A549 (cell line): Measurements from ENCODE around the gene IFI44. TPM values are rescaled to one million over a fixed set of nuclear protein-coding genes. Genes with fewer than 3 reads are reported as not detected.

Experiments
- ATAC-seq, 2 experiments: fragments of 200-7000 bp in 1 of 2; fragments of >200 bp in 1 of 2; cut with Nextera tagmentation in 1 of 2; cut with Tn5 transposase in 1 of 2; 3 replicates each; pipeline versions ENCODE4 v1.8.0 to v1.9.1; 2018 to 2020; ENCODE audit warnings: mild to moderate bottlenecking in 1 of 2, moderate library complexity in 1 of 2
- CTCF ChIA-PET: fragments of 300-600 bp; sonication (Branson Sonifier 250); formaldehyde crosslinking; extraction: SDS; loops from one replicate; lab custom pipeline; 2021; ENCODE audit warnings: antibody characterized with exemption, inconsistent platforms; lab: Yijun Ruan, JAX
- POLR2A ChIA-PET: fragments of 350-600 bp; formaldehyde crosslinking; extraction: SDS; loops from one replicate; lab custom pipeline; 2021; ENCODE audit warnings: antibody characterized with exemption, inconsistent platforms; lab: Yijun Ruan, JAX
- DNase-seq, 2 experiments: peaks; one replicate each; pipeline versions ENCODE4 v3.0.0 to v3.0.0-alpha.2; 2011 to 2016; ENCODE audit warnings: low read depth in 1 of 2, low spot score in 1 of 2
- FAIRE-seq: peaks from 2 replicates; lab custom pipeline; 2011; peaks lifted over from hg19 to GRCh38; lab: Jason Lieb, UNC
- H3K27ac ChIP-seq, 2 experiments: fragments of >200 bp; sonication (Bioruptor Twin); formaldehyde crosslinking; 3 replicates each; pipeline ENCODE4 v1.5.1; 2016 to 2017
- H3K4me1 ChIP-seq: fragments of >200 bp; sonication (Bioruptor Twin); formaldehyde crosslinking; 3 replicates; pipeline ENCODE4 v1.6.1; 2016
- H3K4me2 ChIP-seq: fragments of >200 bp; sonication (Bioruptor Twin); formaldehyde crosslinking; 3 replicates; pipeline ENCODE4 v1.6.1; 2016
- H3K4me3 ChIP-seq: fragments of >200 bp; sonication (Bioruptor Twin); formaldehyde crosslinking; 3 replicates; pipeline ENCODE4 v1.5.1; 2016
- H3K9me3 ChIP-seq: fragments of >200 bp; sonication (Bioruptor Twin); formaldehyde crosslinking; 3 replicates; pipeline ENCODE4 v1.6.1; 2016
- ATOH8 ChIP-seq: fragments of 250-450 bp; sonication (Bioruptor Pico); IDR thresholded peaks from 2 replicates; pipeline ENCODE4 v1.5.0; 2020; ENCODE audit warnings: low read depth, mild to moderate bottlenecking, moderate library complexity
- CHD4 ChIP-seq: fragments of 200-600 bp; sonication (generic); IDR thresholded peaks from 2 replicates; pipeline ENCODE4 v1.6.1; 2016; ENCODE audit warnings: antibody characterized with exemption, mild to moderate bottlenecking, borderline replicate concordance
- CTCF ChIP-seq: fragments of >200 bp; sonication (Bioruptor Twin); formaldehyde crosslinking; IDR thresholded peaks from 3 replicates; pipeline ENCODE4 v1.5.1; 2016
- EHMT2 ChIP-seq: fragments of 200-600 bp; sonication (generic); IDR thresholded peaks from 2 replicates; pipeline ENCODE4 v1.6.1; 2016; ENCODE audit warnings: antibody characterized with exemption, low read depth, mild to moderate bottlenecking, moderate library complexity
- EP300 ChIP-seq, 2 experiments: fragments of >200 bp; sonication (Bioruptor Twin); formaldehyde crosslinking; IDR thresholded peaks; 2 replicates in 1 of 2; 3 replicates in 1 of 2; pipeline ENCODE4 v1.6.1; 2016 to 2017
- FOSB ChIP-seq: fragments of 250-450 bp; sonication (Bioruptor Pico); IDR thresholded peaks from 2 replicates; pipeline ENCODE4 v1.5.0; 2020; ENCODE audit warnings: mild to moderate bottlenecking, moderate library complexity
- FOSL2 ChIP-seq, 2 experiments: fragments of 450-650 bp in 1 of 2; fragments of >200 bp in 1 of 2; sonication (Bioruptor Twin) in 1 of 2; formaldehyde crosslinking; IDR thresholded peaks; 2 replicates each; pipeline versions ENCODE4 v1.5.0 to v1.6.1; 2016 to 2020; ENCODE audit warnings: mild to moderate bottlenecking in 1 of 2, moderate library complexity in 1 of 2
- GATA3 ChIP-seq: IDR thresholded peaks from 2 replicates; pipeline ENCODE4 v1.6.1; 2012; ENCODE audit warnings: borderline replicate concordance
- HES2 ChIP-seq: fragments of >200 bp; sonication (Bioruptor Twin); formaldehyde crosslinking; IDR thresholded peaks from 2 replicates; pipeline ENCODE4 v1.6.1; 2016
- HMGXB4 ChIP-seq: fragments of 250-450 bp; sonication (Bioruptor Pico); IDR thresholded peaks from 2 replicates; pipeline ENCODE4 v1.5.0; 2021; ENCODE audit warnings: mild to moderate bottlenecking, moderate library complexity, borderline replicate concordance
- HOXB5 ChIP-seq: fragments of 250-450 bp; sonication (Bioruptor Pico); IDR thresholded peaks from 2 replicates; pipeline ENCODE4 v1.5.0; 2020; ENCODE audit warnings: mild to moderate bottlenecking, moderate library complexity
- JUNB ChIP-seq: fragments of >200 bp; sonication (Bioruptor Twin); formaldehyde crosslinking; IDR thresholded peaks from 2 replicates; pipeline ENCODE4 v1.6.1; 2016
- KDM1A ChIP-seq: fragments of 200-600 bp; sonication (generic); IDR thresholded peaks from 2 replicates; pipeline ENCODE4 v1.6.1; 2016; ENCODE audit warnings: low read depth, mild to moderate bottlenecking
- MAX ChIP-seq: IDR thresholded peaks from 2 replicates; pipeline ENCODE4 v1.6.1; 2012
- MAZ ChIP-seq: fragments of 150-350 bp; IDR thresholded peaks from 2 replicates; pipeline ENCODE4 v1.6.1; 2014; ENCODE audit warnings: antibody characterized with exemption, low read depth, low read length, borderline replicate concordance
- MYC ChIP-seq: IDR thresholded peaks from 2 replicates; pipeline ENCODE4 v1.6.1; 2012; ENCODE audit warnings: mild to moderate bottlenecking, inconsistent platforms, low read length, improper control_type of control experiment, borderline replicate concordance
- NFE2L2 ChIP-seq: fragments of 150-350 bp; conservative IDR thresholded peaks from 2 replicates; pipeline ENCODE4 v1.6.1; 2014; ENCODE audit warnings: low read length
- POLR2A ChIP-seq: IDR thresholded peaks from 2 replicates; pipeline ENCODE4 v1.6.1; 2012; ENCODE audit warnings: mild to moderate bottlenecking, low read length
- RAD21 ChIP-seq, 2 experiments: fragments of >200 bp in 1 of 2; sonication (Bioruptor Twin) in 1 of 2; formaldehyde crosslinking in 1 of 2; IDR thresholded peaks in 1 of 2; conservative IDR thresholded peaks in 1 of 2; 2 replicates in 1 of 2; 3 replicates in 1 of 2; pipeline ENCODE4 v1.6.1; 2012 to 2018; ENCODE audit warnings: inconsistent platforms in 1 of 2
- RNF2 ChIP-seq: fragments of 200-600 bp; sonication (generic); IDR thresholded peaks from 2 replicates; pipeline ENCODE4 v1.6.1; 2016; ENCODE audit warnings: low read depth, mild to moderate bottlenecking, antibody characterized with exemption, moderate library complexity, borderline replicate concordance
- SMC3 ChIP-seq: fragments of >200 bp; sonication (Bioruptor Twin); formaldehyde crosslinking; IDR thresholded peaks from 3 replicates; pipeline ENCODE4 v1.6.1; 2018; ENCODE audit warnings: inconsistent platforms
- SREBF2 ChIP-seq: fragments of 450-650 bp; IDR thresholded peaks from 2 replicates; pipeline ENCODE4 v1.6.1; 2014; ENCODE audit warnings: mild to moderate bottlenecking, moderate library complexity
- ZNF302 ChIP-seq: fragments of 250-450 bp; sonication (Bioruptor Pico); IDR thresholded peaks from 2 replicates; pipeline ENCODE4 v1.9.0; 2021; ENCODE audit warnings: inconsistent platforms, mild to moderate bottlenecking, moderate library complexity
- WGBS: methylation state at CpG from one replicate; pipeline ENCODE4 v1.1.6; 2017; ENCODE audit errors: missing lambda C conversion rate; 5-methylcytosine and 5-hydroxymethylcytosine counted together
- polyA plus RNA-seq, 4 experiments: library from polyadenylated mRNA; depleted of rRNA in 3 of 4; stranded (reverse); fragments of >200 nt; fragmentation: RNase III in 1 of 4; extraction: RNeasy Plus Mini Kit Qiagen cat#74134 plus additional on column Dnase treatment in 1 of 4; gene quantifications; 2 replicates in 3 of 4; 3 replicates in 1 of 4; pipeline ENCODE4 v1.2.3, GENCODE V29; 2011 to 2017

IFI44 gene
- polyA plus RNA-seq, 2 of the 4 experiments (the other 2 are of a cell fraction) = 0.05 to 0.44 TPM

GRCh38 chr1:78603206-78603605 is 46.4 kb upstream of the IFI44 start:
- CTCF ChIA-PET = no interaction called here
- H3K4me3 ChIP-seq = no peak overlapping the region
- no peak for DNase-seq
- no peaks in the 10 kb centered on the region for H3K4me1 ChIP-seq
- TF ChIP-seq JUNB (no peak), GATA3 (no peak), MAX (no peak), SMC3 (no peak), CTCF (no peak), NFE2L2 (no peak), FOSL2 (IDR thresholded peaks at IDR 0.05) (no peak), FOSL2 (CRISPR knock-in tag; IDR thresholded peaks at IDR 0.05) (no peak), HOXB5 (CRISPR knock-in tag) (no peak), MAZ (no peak), ZNF302 (CRISPR knock-in tag) (no peak), CHD4 (no peak), KDM1A (no peak), SREBF2 (no peak), HMGXB4 (no peak)
- TF ChIP-seq, all 56 proteins: peak for 0
- WGBS = 42% methylated on average over 1 of the region's 1 CpG
- POLR2A ChIA-PET = no interaction called here
- no peaks in the 10 kb centered on the region for H3K9me3 ChIP-seq
- H3K4me2 ChIP-seq = no peak overlapping the region
- FAIRE-seq = no peak
- no peak overlapping the region for H3K27ac ChIP-seq
- ATAC-seq = no peak

GRCh38 chr1:78604643-78605042 is 45.0 kb upstream of the IFI44 start:
- no peak overlapping the region for H3K27ac ChIP-seq
- ChIA-PET CTCF (interaction anchor here (0.6 to 1.0 kb wide), 2 partner anchors 13 to 458 kb away, joined by 3 read pairs; no protein-coding TSS in a partner anchor), POLR2A (no interaction called here)
- ATAC-seq (no peak), DNase-seq (no peak), FAIRE-seq (no peak)
- no peak overlapping the region for H3K4me2 ChIP-seq
- 44% methylated on average over 5 of the region's 5 CpGs for WGBS
- H3K4me3 ChIP-seq = no peak overlapping the region
- H3K9me3 ChIP-seq = no peaks in the 10 kb centered on the region
- no peak for TF ChIP-seq MYC
- TF ChIP-seq ATOH8 (CRISPR knock-in tag) = no peak
- H3K4me1 ChIP-seq = no peaks in the 10 kb centered on the region

GRCh38 chr1:78606274-78606673 is 43.4 kb upstream of the IFI44 start:
- no peak overlapping the region for H3K4me3 ChIP-seq
- WGBS = 78% methylated on average over 2 of the region's 2 CpGs
- H3K4me2 ChIP-seq = no peak overlapping the region
- no peaks in the 10 kb centered on the region for H3K9me3 ChIP-seq
- no peaks in the 10 kb centered on the region for H3K4me1 ChIP-seq
- no peak for ATAC-seq
- no peak for FAIRE-seq
- H3K27ac ChIP-seq = no peak overlapping the region
- CTCF ChIA-PET = interaction anchor here (1.7 to 3.0 kb wide), 4 partner anchors 11 to 474 kb away, joined by 6 to 24 read pairs (median 10); no protein-coding TSS in a partner anchor
- POLR2A ChIA-PET = no interaction called here
- TF ChIP-seq ZNF302 (CRISPR knock-in tag) = no peak
- TF ChIP-seq HES2 = no peak
- TF ChIP-seq RNF2 = no peak
- TF ChIP-seq RAD21 (conservative IDR thresholded peaks at IDR 0.05 in 1 of 2, IDR thresholded peaks at IDR 0.05 in 1 of 2) = no peak
- no peak for TF ChIP-seq HOXB5 (CRISPR knock-in tag)
- TF ChIP-seq EP300 (IDR thresholded peaks at IDR 0.05) = no peak
- no peak for TF ChIP-seq POLR2A
- TF ChIP-seq MYC = no peak
- no peak for TF ChIP-seq FOSB (CRISPR knock-in tag)
- no peak for TF ChIP-seq EHMT2
- no peak for DNase-seq
